ENCODE data around the gene LONP1.
"Not testable (repeated sequence)": the region's sequence is repeated elsewhere in the genome, so short reads cannot be mapped to it uniquely, and the experiment has no call there.

LONP1 gene

DNA sequence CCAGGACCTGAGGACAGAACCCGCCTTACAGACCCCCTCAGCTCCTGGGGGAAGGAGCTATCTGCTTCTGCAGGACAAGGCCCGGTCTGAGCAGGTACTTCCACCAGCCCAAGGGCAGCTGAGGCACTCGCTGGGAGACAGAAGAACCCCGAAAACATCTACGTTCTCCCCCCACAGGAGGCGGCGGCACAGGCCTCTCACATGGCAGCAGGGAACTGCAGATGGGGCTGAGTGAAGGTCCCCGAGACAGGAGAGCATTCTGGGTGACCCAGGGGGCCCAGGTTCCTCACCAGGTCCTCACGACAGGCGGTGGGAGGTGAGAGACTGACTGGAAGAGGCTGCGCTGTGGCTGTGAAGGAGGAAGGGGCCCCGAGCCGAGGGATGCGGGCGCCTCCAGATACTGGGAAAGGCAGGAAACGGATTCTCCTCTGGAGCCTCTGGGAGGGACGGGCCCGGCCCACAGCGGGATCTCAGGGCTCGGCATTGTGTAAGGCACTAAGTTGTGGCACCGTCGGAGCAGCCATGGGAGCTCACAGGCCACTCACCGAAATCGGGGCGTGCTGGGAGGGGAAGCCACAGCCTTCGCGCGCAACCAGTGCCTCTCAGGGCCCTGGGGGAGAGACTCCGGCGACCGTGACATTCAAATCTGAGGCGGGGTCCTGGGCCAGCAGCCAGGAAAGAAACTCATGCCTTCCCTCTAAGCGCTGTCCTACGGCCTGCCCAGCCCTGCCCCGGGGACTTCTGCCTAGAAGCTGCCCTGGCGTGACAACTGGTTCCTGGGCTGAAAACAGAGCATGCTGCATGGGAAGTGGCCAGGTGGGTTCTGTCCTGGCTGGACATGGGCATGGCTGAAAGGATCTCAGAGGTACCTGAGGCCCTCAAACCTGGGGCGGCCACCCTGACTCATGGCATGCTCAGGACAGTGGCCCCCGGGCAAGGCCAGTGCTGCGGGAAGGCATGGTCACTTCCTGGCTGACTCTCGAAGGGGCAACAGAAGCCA, 15.8 kb downstream of the LONP1 start:
- TF ChIP-seq CTCF (IDR thresholded peaks at IDR 0.05; ENCODE audit: extremely low read depth, insufficient read depth, missing control alignments), result no peak
- in situ Hi-C loops (cut with MboI; ENCODE audit: low pct_unique_long_range_greater_than_20kb, low sequenced_read_pairs, unreplicated experiment), result no loop called here
- DNase-seq (ENCODE audit: low spot score), result no peak

- DNase-seq (ENCODE audit: low spot score); in situ Hi-C loops (cut with MboI; ENCODE audit: low pct_unique_long_range_greater_than_20kb, low sequenced_read_pairs, unreplicated experiment): not testable (repeated sequence)
Observed at GRCh38 chr19:5702053-5702410, 17.9 kb downstream of the LONP1 start.

- DNase-seq (ENCODE audit: low spot score), result no peak
- in situ Hi-C loops (cut with MboI; ENCODE audit: low pct_unique_long_range_greater_than_20kb, low sequenced_read_pairs, unreplicated experiment), result no loop called here
- no peak for TF ChIP-seq CTCF (IDR thresholded peaks at IDR 0.05; ENCODE audit: extremely low read depth, insufficient read depth, missing control alignments)
Observed at GRCh38 chr19:5700455-5701092, 19.4 kb downstream of the LONP1 start.

GRCh38 chr19:5698635-5699422, 21.1 kb downstream of the LONP1 start:
- no peak for TF ChIP-seq CTCF (IDR thresholded peaks at IDR 0.05; ENCODE audit: extremely low read depth, insufficient read depth, missing control alignments)
- in situ Hi-C loops (cut with MboI; ENCODE audit: low pct_unique_long_range_greater_than_20kb, low sequenced_read_pairs, unreplicated experiment), result no loop called here
- DNase-seq (ENCODE audit: low spot score), result no peak

- no peak for DNase-seq (ENCODE audit: low spot score)
- in situ Hi-C loops (cut with MboI; ENCODE audit: low pct_unique_long_range_greater_than_20kb, low sequenced_read_pairs, unreplicated experiment), result no loop called here
- TF ChIP-seq CTCF (IDR thresholded peaks at IDR 0.05; ENCODE audit: extremely low read depth, insufficient read depth, missing control alignments), result no peak
Observed at GRCh38 chr19:5697890-5698634, 21.9 kb downstream of the LONP1 start.

- in situ Hi-C loops (cut with MboI; ENCODE audit: low pct_unique_long_range_greater_than_20kb, low sequenced_read_pairs, unreplicated experiment), result no loop called here
Observed at GRCh38 chr19:5697022-5697889, 22.7 kb downstream of the LONP1 start.

More at GRCh38 chr19:5697022-5697889, 22.7 kb downstream of the LONP1 start:
- no peak for TF ChIP-seq CTCF (IDR thresholded peaks at IDR 0.05; ENCODE audit: extremely low read depth, insufficient read depth, missing control alignments)
- DNase-seq (ENCODE audit: low spot score), result no peak

Data from GM13977 (cell line).